Erythroblast (primary cell): Measurements from ENCODE around the gene LDLR.

ENCODE experiments used
- GATA1 ChIP-seq: IDR thresholded peaks from 2 replicates; pipeline ENCODE4 v1.6.1; 2011; ENCODE audit warnings: low read depth, mild to moderate bottlenecking, control low read depth, low read length, moderate library complexity
- POLR2A ChIP-seq: IDR thresholded peaks from 2 replicates; pipeline ENCODE4 v1.6.1; 2011; ENCODE audit warnings: mild to moderate bottlenecking, low read length

GRCh38 chr19:11101057-11101456 is 11.8 kb downstream of the LDLR start:
- TF ChIP-seq POLR2A (no peak), GATA1 (no peak)
